Stimulated activated CD4-positive, alpha-beta T cell treated with anti-CD3 and anti-CD28 coated beads, Interleukin-15, amount 100 ng/mL, for 1 hour (primary cell): Measurements from ENCODE around the gene GAP43.

Experiments
- DNase-seq, 2 donors: peaks; one replicate each; pipeline ENCODE4 v3.0.0-alpha.2; 2020; ENCODE audit warnings: low read depth in 1 of 2, low spot score in 1 of 2

GAP43 gene

GRCh38 chr3:115623044-115623868 is at the start of gene GAP43:
Gene GAP43 (plus strand): TSS chr3:115623510. CDS start chr3:115623690, 180 bp downstream.
- DNase-seq, result no peak

- DNase-seq, result no peak
Observed at GRCh38 chr3:115576325-115576875, 46.9 kb upstream of the GAP43 start.

GRCh38 chr3:115577000-115577399 is 46.3 kb upstream of the GAP43 start:
- no peak for DNase-seq

GRCh38 chr3:115578331-115578730 is 45.0 kb upstream of the GAP43 start:
- no peak for DNase-seq

- no peak for DNase-seq
Observed at GRCh38 chr3:115580566-115580965, 42.7 kb upstream of the GAP43 start.

GRCh38 chr3:115581362-115582135 is 41.8 kb upstream of the GAP43 start:
- DNase-seq, result no peak

GRCh38 chr3:115588201-115589115 is 34.9 kb upstream of the GAP43 start:
- no peak for DNase-seq

GRCh38 chr3:115590873-115591272 is 32.4 kb upstream of the GAP43 start:
- no peak for DNase-seq

GRCh38 chr3:115595611-115596275 is 27.6 kb upstream of the GAP43 start:
- no peak for DNase-seq

- DNase-seq, result no peak
Observed at GRCh38 chr3:115598216-115598615, 25.1 kb upstream of the GAP43 start.

- no peak for DNase-seq
Observed at GRCh38 chr3:115602194-115602593, 21.1 kb upstream of the GAP43 start.

- DNase-seq, result no peak
Observed at GRCh38 chr3:115611630-115612029, 11.7 kb upstream of the GAP43 start.

- no peak for DNase-seq
Observed at GRCh38 chr3:115615001-115615814, 8.1 kb upstream of the GAP43 start.

GRCh38 chr3:115616461-115616860 is 6.8 kb upstream of the GAP43 start:
- no peak for DNase-seq

GRCh38 chr3:115617591-115617990 is 5.7 kb upstream of the GAP43 start:
- DNase-seq, result no peak

- no peak for DNase-seq
Observed at GRCh38 chr3:115624029-115624741, 875 bp downstream of the GAP43 start.

- DNase-seq, result no peak
Observed at GRCh38 chr3:115624901-115625300, 1.6 kb downstream of the GAP43 start.

- no peak for DNase-seq
Observed at GRCh38 chr3:115626006-115626409, 2.7 kb downstream of the GAP43 start.

GRCh38 chr3:115626721-115627120 is 3.4 kb downstream of the GAP43 start:
- DNase-seq, result no peak
